Neuronal stem cell (in vitro differentiated cells): Measurements from ENCODE around the gene GGA2.

Experiments used
- DNase-seq: peaks from one replicate; pipeline ENCODE4 v3.0.0-alpha.2; 2013; ENCODE audit warnings: low spot score
- H2AFZ ChIP-seq: one replicate; pipeline ENCODE4 v1.6.1; 2013; ENCODE audit warnings: mild to moderate bottlenecking, low read length, inconsistent platforms
- H2AK5ac ChIP-seq: 2 replicates; pipeline ENCODE4 v1.6.1; 2013; ENCODE audit warnings: low read depth, mild to moderate bottlenecking, inconsistent platforms, low read length, moderate library complexity, mixed read lengths
- H2BK120ac ChIP-seq: 2 replicates; pipeline ENCODE4 v1.6.1; 2013; ENCODE audit warnings: low read depth, mild to moderate bottlenecking, inconsistent platforms, low read length, moderate library complexity, mixed read lengths
- H2BK12ac ChIP-seq: one replicate; pipeline ENCODE4 v1.6.1; 2013; ENCODE audit warnings: low read length, inconsistent platforms
- H2BK15ac ChIP-seq: 2 replicates; pipeline ENCODE4 v1.6.1; 2013; ENCODE audit warnings: mild to moderate bottlenecking, low read length, inconsistent platforms, mixed read lengths
- H2BK5ac ChIP-seq: one replicate; pipeline ENCODE4 v1.6.1; 2013; ENCODE audit warnings: inconsistent platforms, mild to moderate bottlenecking, low read length, moderate library complexity
- H3K14ac ChIP-seq: one replicate; pipeline ENCODE4 v1.6.1; 2013; ENCODE audit warnings: low read length, inconsistent platforms
- H3K18ac ChIP-seq: 2 replicates; pipeline ENCODE4 v1.6.1; 2013; ENCODE audit warnings: low read length, inconsistent platforms
- H3K23ac ChIP-seq: 2 replicates; pipeline ENCODE4 v1.6.1; 2013; ENCODE audit warnings: low read depth, mild to moderate bottlenecking, mixed read lengths, low read length, inconsistent platforms; ENCODE audit not compliant: poor library complexity
- H3K27ac ChIP-seq: replicated peaks from 3 replicates; pipeline ENCODE4 v1.5.1; 2013; ENCODE audit warnings: low read length, inconsistent platforms
- H3K27me3 ChIP-seq, 3 experiments: 2 replicates each; pipeline ENCODE4 v1.6.1; 2013; ENCODE audit warnings: low read length in 3 of 3, mild to moderate bottlenecking in 2 of 3, inconsistent platforms in 1 of 3, low read depth in 1 of 3, mixed read lengths in 1 of 3, moderate library complexity in 1 of 3; ENCODE audit not compliant: control insufficient read depth in 3 of 3, insufficient read depth in 3 of 3
- H3K36me3 ChIP-seq, 2 donors: replicated peaks in 1 of 2; 2 replicates each; pipeline ENCODE4 v1.6.1; 2013; ENCODE audit warnings: low read length in 2 of 2; ENCODE audit not compliant: control insufficient read depth in 2 of 2, insufficient read depth in 2 of 2
- H3K4ac ChIP-seq: 2 replicates; pipeline ENCODE4 v1.6.1; 2013; ENCODE audit warnings: inconsistent platforms, mild to moderate bottlenecking, low read length, moderate library complexity
- H3K4me1 ChIP-seq, 2 donors: 1 replicate in 1 of 2; 2 replicates in 1 of 2; pipeline ENCODE4 v1.6.1; 2013; ENCODE audit warnings: low read length in 2 of 2, low read depth in 1 of 2; ENCODE audit not compliant: control insufficient read depth in 2 of 2, insufficient read depth in 1 of 2
- H3K4me2 ChIP-seq: one replicate; pipeline ENCODE4 v1.6.1; 2013; ENCODE audit warnings: mild to moderate bottlenecking, low read length, inconsistent platforms; ENCODE audit not compliant: insufficient read depth, poor library complexity, severe bottlenecking
- H3K4me3 ChIP-seq, 2 donors: 2 replicates each; pipeline ENCODE4 v1.5.1; 2013; ENCODE audit warnings: low read length in 2 of 2, mild to moderate bottlenecking in 2 of 2, inconsistent platforms in 1 of 2, moderate library complexity in 1 of 2
- H3K79me1 ChIP-seq: one replicate; pipeline ENCODE4 v1.6.1; 2013; ENCODE audit warnings: low read depth, mild to moderate bottlenecking, inconsistent platforms, low read length, moderate library complexity
- H3K9ac ChIP-seq: one replicate; pipeline ENCODE4 v1.6.1; 2013; ENCODE audit warnings: mild to moderate bottlenecking, low read depth, low read length, inconsistent platforms; ENCODE audit not compliant: poor library complexity
- H3K9me3 ChIP-seq, 2 donors: replicated peaks in 1 of 2; 2 replicates each; pipeline versions ENCODE3 to v1.6.1; 2013; ENCODE audit warnings: low read length in 2 of 2, mild to moderate bottlenecking in 2 of 2, inconsistent platforms in 1 of 2, low read depth in 1 of 2, mixed read lengths in 1 of 2, moderate library complexity in 1 of 2; ENCODE audit not compliant: control insufficient read depth in 2 of 2, insufficient read depth in 1 of 2
- H4K8ac ChIP-seq: one replicate; pipeline ENCODE4 v1.6.1; 2013; ENCODE audit warnings: low read depth, mild to moderate bottlenecking, inconsistent platforms, low read length, moderate library complexity
- H4K91ac ChIP-seq: one replicate; pipeline ENCODE4 v1.6.1; 2013; ENCODE audit warnings: low read length, low read depth, mild to moderate bottlenecking, inconsistent platforms; ENCODE audit not compliant: poor library complexity
- WGBS, 2 donors: extraction: QIAGEN DNeasy Blood & Tissue Kit; methylation state at CpG; one replicate each; pipeline ENCODE4 v1.1.7; 2013; ENCODE audit warnings: missing lambda C conversion rate in 2 of 2, mixed read lengths in 1 of 2; ENCODE audit not compliant: insufficient read length in 2 of 2, insufficient replicate concordance in 1 of 2; ENCODE audit errors: extremely low coverage in 2 of 2; 5-methylcytosine and 5-hydroxymethylcytosine counted together

GGA2 gene

DNA sequence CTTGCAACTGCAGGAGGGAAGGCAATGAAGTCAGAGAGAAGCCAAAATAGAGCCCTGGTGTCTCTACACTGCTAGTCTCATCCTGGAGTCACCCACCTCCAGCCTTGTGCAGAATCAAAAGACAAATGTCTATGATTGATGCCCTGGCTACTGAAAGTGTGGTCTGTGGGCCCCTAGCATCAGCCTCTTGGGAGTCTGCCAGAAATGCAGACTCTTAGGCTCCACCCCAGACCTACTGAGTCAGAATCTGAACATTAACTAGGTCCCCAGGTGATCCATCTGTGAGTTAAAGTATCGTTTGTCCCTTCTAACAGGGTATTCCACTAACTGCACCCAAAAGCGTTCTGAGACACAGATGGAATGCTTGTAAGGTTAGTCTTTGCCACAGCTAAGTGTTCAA lies 25.6 kb upstream of the GGA2 start:
- no peak overlapping the region for H3K27ac ChIP-seq

DNA sequence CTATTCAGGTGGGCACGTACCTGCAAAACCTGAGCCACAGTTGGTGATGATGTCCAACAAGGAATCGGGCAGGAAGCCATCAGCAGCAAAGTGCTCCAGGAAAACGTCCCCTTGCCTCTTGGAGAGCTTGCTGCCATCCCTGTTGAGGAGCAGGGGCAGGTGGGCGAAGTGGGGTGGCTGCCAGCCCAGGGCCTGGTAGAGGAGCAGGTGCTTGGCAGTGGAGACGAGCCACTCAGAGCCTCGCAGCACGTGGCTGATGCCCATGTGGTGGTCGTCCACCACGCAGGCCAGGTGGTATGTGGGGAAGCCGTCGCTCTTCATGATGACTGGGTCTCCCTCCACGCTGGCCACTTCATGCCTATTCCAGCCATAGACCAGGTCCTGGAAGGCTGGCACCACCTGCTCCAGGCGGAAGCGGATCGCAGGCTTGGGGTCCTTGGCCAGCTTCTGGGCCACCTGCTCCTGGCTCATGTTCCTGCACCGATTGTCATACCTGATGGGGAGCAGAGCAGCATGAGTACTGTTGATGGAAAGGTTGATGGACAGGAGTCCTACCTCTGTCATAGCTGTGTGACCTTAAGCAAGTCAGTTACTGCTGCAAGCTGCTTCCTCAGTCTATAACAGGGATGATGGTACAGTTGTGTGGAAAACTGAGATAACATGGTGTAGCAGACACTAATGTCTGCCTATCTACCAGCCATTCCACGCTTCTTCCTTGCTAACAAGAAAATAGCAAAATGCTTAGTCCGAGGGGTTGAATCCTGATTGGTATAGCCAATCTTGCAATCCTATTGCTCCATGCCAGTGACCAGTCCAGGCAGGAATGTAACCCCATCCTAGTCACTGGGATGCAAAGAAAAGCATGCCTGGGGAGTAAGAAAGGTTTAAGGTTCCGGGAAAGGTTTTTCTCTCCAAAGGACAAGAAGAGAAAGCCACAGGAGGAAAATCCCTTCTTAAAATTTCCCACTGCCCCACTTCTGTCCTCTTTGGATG lies 24.9 kb upstream of the GGA2 start:
- no peak for DNase-seq

More for the DNA sequence above, 25.6 kb upstream of the GGA2 start:
- Histone ChIP-seq H2BK15ac (no peak overlapping the region), H3K9me3 (no peaks in the 10 kb centered on the region), H4K91ac (no peak overlapping the region), H4K8ac (no peak overlapping the region), H3K14ac (no peak overlapping the region), H3K36me3 (peaks cover 20 to 83% of the 10 kb centered on the region in 2 donors), H3K4me1 (no peaks in the 10 kb centered on the region), H2BK5ac (no peak overlapping the region), H3K4me3 (no peak overlapping the region), H3K9ac (no peak overlapping the region), H3K27me3 (no peaks in the 10 kb centered on the region), H3K4ac (no peak overlapping the region), H3K79me1 (no peaks in the 10 kb centered on the region), H2AFZ (no peak overlapping the region), H2AK5ac (no peak overlapping the region), H2BK120ac (no peak overlapping the region), H3K4me2 (no peak overlapping the region), H3K23ac (no peak overlapping the region), H3K18ac (no peak overlapping the region), H2BK12ac (no peak overlapping the region)
- no peak for DNase-seq
- no CpG with 5 or more reads among the region's 2 CpGs for WGBS, 2 donors

DNA sequence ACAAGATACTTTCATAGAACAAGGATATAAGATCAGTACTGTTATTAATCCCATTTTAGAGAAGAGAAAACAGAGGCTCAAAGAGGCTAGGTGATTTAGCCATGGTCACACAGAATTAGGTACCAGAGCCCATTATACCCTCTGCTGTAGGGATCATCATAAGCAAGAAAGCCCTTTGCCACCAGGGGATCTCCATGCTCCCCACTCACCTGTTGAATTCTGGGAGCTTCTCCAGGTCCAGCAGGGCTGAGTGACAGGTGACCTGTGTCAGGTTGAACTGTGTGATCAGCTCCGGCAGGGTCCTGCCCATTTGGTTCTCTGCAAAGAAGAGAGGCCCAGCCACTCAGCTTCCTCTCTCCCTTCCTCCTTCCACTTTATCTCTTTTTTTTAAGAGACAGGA lies 22.2 kb upstream of the GGA2 start:
- WGBS, 2 donors: no CpG with 5 or more reads among the region's 1 CpG
- Histone ChIP-seq H2BK120ac (no peak overlapping the region), H4K91ac (no peak overlapping the region), H3K9ac (no peak overlapping the region), H4K8ac (no peak overlapping the region), H2BK12ac (no peak overlapping the region), H3K27me3 (no peaks in the 10 kb centered on the region), H3K4me1 (peaks cover 0 to 4% of the 10 kb centered on the region in 2 donors), H3K9me3 (no peaks in the 10 kb centered on the region), H3K4ac (no peak overlapping the region), H3K79me1 (no peaks in the 10 kb centered on the region), H3K27ac (no peak overlapping the region), H3K36me3 (peaks cover 23 to 82% of the 10 kb centered on the region in 2 donors), H2BK5ac (no peak overlapping the region), H3K23ac (no peak overlapping the region), H3K4me3 (no peak overlapping the region), H3K4me2 (no peak overlapping the region), H2BK15ac (no peak overlapping the region), H2AFZ (no peak overlapping the region), H2AK5ac (no peak overlapping the region), H3K14ac (no peak overlapping the region), H3K18ac (no peak overlapping the region)
- no peak for DNase-seq

More for the DNA sequence above, 24.9 kb upstream of the GGA2 start:
- H2BK15ac ChIP-seq: no peak overlapping the region
- H3K4ac ChIP-seq: no peak overlapping the region
- peaks cover 20 to 81% of the 10 kb centered on the region in 2 donors for H3K36me3 ChIP-seq
- no peak overlapping the region for H2AK5ac ChIP-seq
- no peak overlapping the region for H3K23ac ChIP-seq
- no CpG with 5 or more reads among the region's 19 CpGs for WGBS, 2 donors
- no peaks in the 10 kb centered on the region for H3K27me3 ChIP-seq
- no peak overlapping the region for H3K14ac ChIP-seq
- H3K9ac ChIP-seq: no peak overlapping the region
- H4K91ac ChIP-seq: no peak overlapping the region
- no peak overlapping the region for H3K27ac ChIP-seq
- no peaks in the 10 kb centered on the region for H3K9me3 ChIP-seq
- H4K8ac ChIP-seq: no peak overlapping the region
- no peak overlapping the region for H2AFZ ChIP-seq
- H2BK12ac ChIP-seq: no peak overlapping the region
- no peak overlapping the region for H2BK5ac ChIP-seq
- H3K4me2 ChIP-seq: no peak overlapping the region
- no peaks in the 10 kb centered on the region for H3K79me1 ChIP-seq
- H3K4me3 ChIP-seq: no peak overlapping the region
- H2BK120ac ChIP-seq: no peak overlapping the region
- H3K4me1 ChIP-seq: no peaks in the 10 kb centered on the region
- no peak overlapping the region for H3K18ac ChIP-seq

DNA sequence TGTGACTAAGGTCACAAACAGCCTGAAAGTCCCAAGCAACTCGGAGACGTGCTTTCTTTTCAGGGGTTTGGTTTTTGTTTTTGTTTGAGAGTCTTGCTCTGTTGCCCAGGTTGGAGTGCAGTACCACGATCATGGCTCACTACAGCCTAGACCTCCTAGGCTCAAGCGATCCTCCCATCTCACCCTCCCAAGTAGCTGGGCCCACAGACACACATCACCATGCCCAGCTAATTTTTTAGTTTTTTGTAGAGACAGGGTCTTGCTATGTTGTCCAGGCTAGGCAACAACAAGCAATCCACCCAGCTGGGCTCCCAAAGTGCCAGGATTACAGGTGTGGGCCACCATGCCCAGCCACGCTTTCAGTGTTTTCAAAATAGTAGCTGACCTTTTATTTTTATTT lies 19.8 kb upstream of the GGA2 start:
- Histone ChIP-seq H2AK5ac (no peak overlapping the region), H2BK12ac (no peak overlapping the region), H2BK120ac (no peak overlapping the region), H2AFZ (no peak overlapping the region), H3K4ac (no peak overlapping the region), H3K18ac (no peak overlapping the region), H3K23ac (no peak overlapping the region), H3K4me1 (peaks cover 0 to 4% of the 10 kb centered on the region in 2 donors), H2BK15ac (no peak overlapping the region), H3K27me3 (no peaks in the 10 kb centered on the region), H2BK5ac (no peak overlapping the region), H3K9ac (no peak overlapping the region), H4K8ac (no peak overlapping the region), H3K27ac (no peak overlapping the region), H3K9me3 (no peaks in the 10 kb centered on the region), H3K4me3 (no peak overlapping the region), H3K14ac (no peak overlapping the region), H3K36me3 (peaks cover 25 to 82% of the 10 kb centered on the region in 2 donors), H3K79me1 (no peaks in the 10 kb centered on the region), H4K91ac (no peak overlapping the region), H3K4me2 (no peak overlapping the region)
- no CpG with 5 or more reads among the region's 5 CpGs for WGBS, 2 donors
- DNase-seq: no peak
